ENCODE data around the gene RNF213. TPM values are rescaled to one million over a fixed set of nuclear protein-coding genes. Genes with fewer than 3 reads are reported as not detected.

RNF213 gene
- total RNA-seq, 2 donors from 2014 or later, result 150 to 174 TPM

DNA sequence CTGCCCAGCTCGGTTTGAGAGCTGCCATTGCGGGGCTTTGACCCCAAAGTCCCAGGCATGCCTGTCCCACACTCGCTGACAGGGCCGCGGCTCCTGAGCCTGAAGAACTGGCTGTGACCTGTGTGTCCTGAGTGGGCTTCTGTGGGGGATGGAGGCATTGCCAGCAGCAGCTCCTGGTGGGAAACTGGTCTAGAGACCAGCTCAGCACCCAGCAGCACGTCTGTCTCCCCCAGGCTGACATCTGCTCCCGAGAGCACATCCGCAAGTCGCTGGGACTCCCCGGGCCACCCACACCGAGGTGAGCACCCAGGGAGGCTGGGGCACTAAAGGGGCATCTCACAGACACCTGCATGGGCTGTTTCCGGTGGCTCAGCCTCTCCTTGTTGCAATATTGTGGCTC, 167.7 kb downstream of the RNF213 start:
- TF ChIP-seq, protein P1, sequence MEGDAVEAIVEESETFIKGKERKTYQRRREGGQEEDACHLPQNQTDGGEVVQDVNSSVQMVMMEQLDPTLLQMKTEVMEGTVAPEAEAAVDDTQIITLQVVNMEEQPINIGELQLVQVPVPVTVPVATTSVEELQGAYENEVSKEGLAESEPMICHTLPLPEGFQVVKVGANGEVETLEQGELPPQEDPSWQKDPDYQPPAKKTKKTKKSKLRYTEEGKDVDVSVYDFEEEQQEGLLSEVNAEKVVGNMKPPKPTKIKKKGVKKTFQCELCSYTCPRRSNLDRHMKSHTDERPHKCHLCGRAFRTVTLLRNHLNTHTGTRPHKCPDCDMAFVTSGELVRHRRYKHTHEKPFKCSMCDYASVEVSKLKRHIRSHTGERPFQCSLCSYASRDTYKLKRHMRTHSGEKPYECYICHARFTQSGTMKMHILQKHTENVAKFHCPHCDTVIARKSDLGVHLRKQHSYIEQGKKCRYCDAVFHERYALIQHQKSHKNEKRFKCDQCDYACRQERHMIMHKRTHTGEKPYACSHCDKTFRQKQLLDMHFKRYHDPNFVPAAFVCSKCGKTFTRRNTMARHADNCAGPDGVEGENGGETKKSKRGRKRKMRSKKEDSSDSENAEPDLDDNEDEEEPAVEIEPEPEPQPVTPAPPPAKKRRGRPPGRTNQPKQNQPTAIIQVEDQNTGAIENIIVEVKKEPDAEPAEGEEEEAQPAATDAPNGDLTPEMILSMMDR (IDR thresholded peaks at IDR 0.05), result no peak
- Histone ChIP-seq H3K36me3 (peaks cover 6% of the 10 kb centered on the region), H3K27ac (no peak overlapping the region), H3K9me3 (no peaks in the 10 kb centered on the region), H3K4me3 (no peak overlapping the region), H3K4me1 (ENCODE audit: control insufficient read depth in 1 of 2, low read depth in 2 of 2) (peaks cover 2 to 6% of the 10 kb centered on the region in 2 donors), H3K27me3 (replicated peaks; ENCODE audit: insufficient read depth) (no peaks in the 10 kb centered on the region)
- no peak for ATAC-seq (ENCODE audit: insufficient number of reproducible peaks, low FRiP score, low read depth)
- no peak for DNase-seq (ENCODE audit: low spot score)

DNA sequence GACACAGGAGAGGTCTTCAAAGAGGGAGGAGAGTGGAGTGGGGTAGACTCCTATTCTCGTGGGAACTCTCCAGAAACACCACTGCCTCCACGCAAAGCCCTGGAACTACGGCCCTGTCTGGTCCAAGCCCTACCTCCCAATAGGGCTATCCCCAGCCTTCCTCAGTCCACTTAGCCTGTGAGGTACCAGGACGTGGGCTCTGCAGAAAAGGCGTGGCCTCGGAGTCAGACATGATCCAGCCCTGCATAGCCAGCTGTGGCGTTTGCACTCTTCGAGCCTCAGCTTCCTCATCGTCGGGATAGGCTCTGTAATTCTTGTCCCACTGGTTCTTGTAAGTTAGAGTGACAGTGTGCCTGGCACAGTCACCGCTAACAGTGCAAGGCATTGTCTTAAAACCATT, 168.1 kb downstream of the RNF213 start:
- Histone ChIP-seq H3K36me3 (peaks cover 6% of the 10 kb centered on the region), H3K9me3 (no peaks in the 10 kb centered on the region), H3K27me3 (replicated peaks; ENCODE audit: insufficient read depth) (no peaks in the 10 kb centered on the region), H3K27ac (no peak overlapping the region), H3K4me1 (ENCODE audit: control insufficient read depth in 1 of 2, low read depth in 2 of 2) (peaks cover 0 to 6% of the 10 kb centered on the region in 2 donors), H3K4me3 (no peak overlapping the region)
- no peak for ATAC-seq (ENCODE audit: insufficient number of reproducible peaks, low FRiP score, low read depth)
- no peak for DNase-seq (ENCODE audit: low spot score)
- TF ChIP-seq, protein P1 (IDR thresholded peaks at IDR 0.05), result no peak

DNA sequence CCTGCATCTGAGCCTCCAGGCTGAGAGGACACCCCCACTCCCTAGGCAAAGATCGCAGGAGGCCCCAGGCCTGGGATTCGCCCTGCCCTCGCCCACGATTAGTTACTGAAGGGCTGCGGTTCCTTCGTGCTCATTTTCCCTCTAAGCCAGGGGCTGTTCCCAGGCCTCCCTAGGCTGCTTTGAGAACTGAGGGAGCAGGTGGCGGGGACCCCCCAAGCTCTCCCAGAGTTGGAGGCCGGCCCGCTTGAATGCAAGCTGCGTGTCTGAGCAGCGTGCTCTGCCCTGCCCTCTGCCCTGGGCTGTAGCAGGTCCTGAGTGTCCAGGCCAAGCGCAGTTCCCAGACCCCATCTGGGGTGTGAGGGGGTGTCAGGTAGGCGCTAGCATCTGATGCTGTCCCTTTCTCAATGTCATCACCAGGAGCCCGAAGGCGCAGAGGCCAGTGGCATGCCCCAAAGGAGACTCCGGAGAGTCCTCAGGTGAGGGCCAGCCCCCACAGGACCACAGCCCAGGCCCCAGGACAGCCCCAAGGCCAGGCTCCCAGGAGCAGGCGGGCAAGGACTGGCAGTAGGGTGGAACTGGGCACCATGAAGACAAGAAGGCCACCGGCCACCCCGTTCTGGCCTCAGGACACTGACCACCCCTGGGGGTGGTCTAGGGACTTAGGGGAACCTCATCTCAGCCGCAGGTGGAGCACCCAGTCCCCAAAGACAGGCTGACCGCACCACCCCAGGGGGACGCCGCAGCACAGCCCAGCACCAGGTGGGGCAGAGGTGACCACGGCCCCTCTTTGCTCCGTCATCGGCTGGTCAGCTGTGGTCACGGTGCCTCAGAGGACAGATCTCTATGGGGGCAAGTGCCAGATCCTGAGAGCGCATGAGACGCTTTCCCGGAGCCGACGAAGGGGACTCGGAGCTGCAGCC, 169.0 kb downstream of the RNF213 start:
- no peaks in the 10 kb centered on the region for H3K9me3 ChIP-seq
- TF ChIP-seq, protein P1 (IDR thresholded peaks at IDR 0.05), result no peak
- H3K36me3 ChIP-seq, result peaks cover 6% of the 10 kb centered on the region
- H3K27ac ChIP-seq, result no peak overlapping the region
- no peak overlapping the region for H3K4me3 ChIP-seq
- peaks cover 0 to 6% of the 10 kb centered on the region in 2 donors for H3K4me1 ChIP-seq (ENCODE audit: control insufficient read depth in 1 of 2, low read depth in 2 of 2)
- no peak for ATAC-seq (ENCODE audit: insufficient number of reproducible peaks, low FRiP score, low read depth)
- no peaks in the 10 kb centered on the region for H3K27me3 ChIP-seq (replicated peaks; ENCODE audit: insufficient read depth)
- no peak for DNase-seq (ENCODE audit: low spot score)

DNA sequence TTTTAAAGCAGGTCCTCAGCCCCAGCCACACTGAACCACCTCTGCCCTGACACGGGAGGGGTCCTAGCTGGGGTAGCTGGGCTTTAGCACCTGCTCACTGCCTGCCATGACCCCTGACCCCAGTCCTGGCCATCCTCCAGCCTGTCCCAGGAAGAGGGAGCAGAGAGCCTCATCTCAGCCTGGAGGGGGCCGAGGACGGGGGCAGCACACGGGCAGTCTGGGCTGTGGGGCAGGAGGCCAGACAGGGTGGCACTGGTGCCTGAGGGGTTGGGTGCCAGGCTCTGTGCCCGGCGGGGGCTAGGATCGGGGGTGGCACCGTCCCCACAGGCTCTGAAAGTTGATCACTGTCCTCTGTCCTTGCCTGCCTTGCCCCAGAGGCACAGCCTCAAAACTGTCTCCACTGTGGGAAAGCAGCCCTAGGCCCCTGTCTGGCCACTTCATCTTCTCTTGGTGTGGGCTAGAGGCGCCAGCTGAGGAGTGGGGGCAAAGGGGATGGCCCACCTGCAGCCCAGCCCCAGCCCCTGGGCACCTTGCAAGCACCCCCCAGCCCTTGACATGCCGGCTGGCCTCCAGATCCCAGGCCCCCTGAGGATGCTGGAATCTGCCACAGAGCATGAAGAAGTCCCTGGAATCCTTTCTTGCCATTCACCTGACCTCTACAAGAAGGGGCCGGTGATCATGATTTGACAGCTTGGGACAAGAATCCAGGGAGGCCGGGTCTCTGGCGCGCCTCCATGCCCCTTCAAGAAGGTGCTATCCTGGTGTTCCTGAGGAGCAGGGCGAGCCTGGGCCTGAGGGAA, 170.0 kb downstream of the RNF213 start:
- Histone ChIP-seq H3K9me3 (no peaks in the 10 kb centered on the region), H3K4me3 (no peak overlapping the region), H3K27ac (no peak overlapping the region), H3K27me3 (replicated peaks; ENCODE audit: insufficient read depth) (no peaks in the 10 kb centered on the region), H3K36me3 (peaks cover 6% of the 10 kb centered on the region), H3K4me1 (ENCODE audit: control insufficient read depth in 1 of 2, low read depth in 2 of 2) (peaks cover 0 to 6% of the 10 kb centered on the region in 2 donors)
- DNase-seq (ENCODE audit: low spot score) (no peak), ATAC-seq (ENCODE audit: insufficient number of reproducible peaks, low FRiP score, low read depth) (no peak)
- TF ChIP-seq, protein P1 (IDR thresholded peaks at IDR 0.05), result no peak
